Activated CD4-positive, CD25-positive, alpha-beta regulatory T cell (primary cell): ENCODE data around the gene NCL.
"Not testable (repeated sequence)": the region's sequence is repeated elsewhere in the genome, so short reads cannot be mapped to it uniquely, and the experiment has no call there.

Source experiments
- DNase-seq, 4 experiments: peaks; one replicate each; lab custom pipeline; 2025; lab: John Stamatoyannopoulos, UW

NCL gene

DNA sequence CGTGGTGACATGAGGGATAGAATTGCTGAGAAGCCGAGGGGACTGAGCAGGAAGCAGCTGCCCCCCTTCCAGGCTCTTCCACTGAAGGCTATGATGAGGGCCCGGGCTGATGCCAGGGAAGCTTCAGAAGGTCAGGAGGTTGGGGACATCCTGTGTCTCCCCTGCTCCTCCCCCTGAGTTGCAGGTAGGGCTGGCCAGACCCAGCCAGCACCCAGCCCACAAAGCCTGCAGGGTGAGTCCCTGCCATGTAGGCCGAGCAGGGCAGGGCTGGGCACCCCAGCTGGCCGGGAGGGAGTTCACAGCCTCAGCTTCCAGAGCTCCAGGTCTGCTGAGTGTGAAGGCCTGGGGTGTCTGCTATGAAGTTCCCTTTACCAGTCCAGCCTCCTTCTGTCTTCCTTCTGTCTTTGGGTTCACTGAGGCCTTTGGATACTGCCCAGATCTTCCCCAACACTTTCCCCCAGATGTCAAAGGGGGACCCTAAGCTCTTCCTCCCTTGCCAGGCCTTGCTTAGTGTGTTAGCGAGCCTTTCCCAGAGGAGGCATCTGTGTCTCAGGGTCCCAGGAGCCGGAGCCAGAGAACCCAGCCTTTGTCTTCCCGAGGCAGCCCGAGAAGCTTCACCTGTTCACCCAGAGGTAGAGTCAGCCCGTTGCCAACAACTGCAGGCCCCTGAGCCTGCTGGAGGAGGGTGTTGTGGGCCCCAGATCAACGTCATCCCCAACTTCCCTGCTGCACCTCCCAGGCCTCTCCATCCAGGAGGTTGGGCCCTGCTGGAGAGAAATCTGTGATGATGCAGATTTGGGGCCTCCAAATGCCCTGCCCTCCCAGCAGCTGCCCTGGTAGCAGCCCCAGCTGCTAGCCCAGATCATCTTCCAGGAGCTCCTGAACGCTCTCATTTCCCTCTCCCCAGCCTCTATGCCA lies 3.6 kb upstream of the NCL start:
- DNase-seq = no peak

DNA sequence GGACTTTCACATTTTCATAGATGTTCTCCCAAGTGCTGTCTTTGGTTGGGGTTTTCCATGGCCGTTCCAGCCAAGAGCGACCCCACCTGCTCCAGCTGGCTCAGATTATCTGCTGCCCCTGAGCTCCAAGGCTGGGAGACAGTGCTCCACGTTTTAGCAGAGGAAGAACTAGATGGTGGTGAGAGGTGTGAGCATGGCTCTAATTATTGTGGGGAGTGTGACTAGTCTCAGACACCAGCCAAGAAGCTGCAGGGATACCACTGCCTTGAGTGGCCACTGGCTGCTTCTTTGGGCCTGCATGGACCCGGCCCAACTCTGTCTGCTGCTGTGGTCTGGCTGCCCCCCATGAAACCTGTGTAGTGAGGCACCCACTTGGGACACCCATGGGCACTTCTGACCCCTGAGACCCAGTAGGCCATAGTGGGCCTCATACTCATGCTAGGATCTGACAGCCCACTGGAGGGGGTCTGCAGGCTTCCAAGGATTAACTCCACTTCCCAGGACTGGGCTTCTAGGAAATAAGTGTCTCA lies 2.8 kb upstream of the NCL start:
- no peak for DNase-seq

DNA sequence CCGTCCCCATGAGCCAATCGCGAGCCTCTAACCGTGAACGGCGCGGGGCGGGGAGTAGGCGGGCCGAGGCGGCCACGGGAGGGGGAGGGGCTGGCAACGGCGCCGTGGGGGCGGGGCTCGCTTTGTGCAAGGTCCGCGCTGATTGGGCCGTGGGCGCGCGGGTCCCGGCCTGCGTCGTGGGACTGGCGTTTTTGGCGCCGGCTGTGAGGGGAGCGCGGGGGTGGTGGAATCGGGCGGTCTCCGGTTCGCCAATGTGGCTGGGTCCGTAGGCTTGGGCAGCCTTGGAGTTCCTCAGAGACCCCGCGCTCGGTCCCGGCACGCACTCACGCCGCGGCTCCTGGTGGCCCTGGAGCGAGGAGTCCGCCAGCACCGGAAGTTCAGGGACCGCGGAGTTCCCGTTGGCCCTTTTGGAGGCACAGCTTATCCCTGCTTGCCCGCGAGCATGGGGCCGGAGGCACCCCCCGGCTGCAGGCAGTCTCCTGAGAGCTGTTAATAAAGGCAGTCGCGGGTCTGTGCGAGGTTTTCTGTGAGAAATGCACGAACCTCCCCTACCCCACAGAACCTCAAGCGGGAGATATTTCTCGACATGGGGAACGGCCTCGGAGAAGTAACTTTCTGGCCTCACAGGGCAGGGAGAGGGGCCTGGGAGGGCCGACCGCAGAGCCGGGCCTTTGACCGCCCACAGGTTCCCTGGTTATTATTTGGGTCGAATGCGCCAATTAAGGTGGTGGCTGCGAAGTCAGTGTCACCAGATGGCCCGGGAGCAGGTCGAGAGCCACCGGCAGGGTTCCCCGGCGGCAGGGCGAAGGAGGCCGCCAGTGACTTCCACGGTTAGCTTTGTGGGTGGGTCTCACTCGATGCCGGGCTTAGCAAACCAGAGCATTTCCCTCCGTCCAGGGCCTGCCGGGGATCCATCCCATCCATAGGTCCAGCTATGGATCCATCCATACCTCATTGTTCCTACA lies 574 bp upstream of the NCL start:
- peak; percentile 96 to 98 (median 97) for DNase-seq

DNA sequence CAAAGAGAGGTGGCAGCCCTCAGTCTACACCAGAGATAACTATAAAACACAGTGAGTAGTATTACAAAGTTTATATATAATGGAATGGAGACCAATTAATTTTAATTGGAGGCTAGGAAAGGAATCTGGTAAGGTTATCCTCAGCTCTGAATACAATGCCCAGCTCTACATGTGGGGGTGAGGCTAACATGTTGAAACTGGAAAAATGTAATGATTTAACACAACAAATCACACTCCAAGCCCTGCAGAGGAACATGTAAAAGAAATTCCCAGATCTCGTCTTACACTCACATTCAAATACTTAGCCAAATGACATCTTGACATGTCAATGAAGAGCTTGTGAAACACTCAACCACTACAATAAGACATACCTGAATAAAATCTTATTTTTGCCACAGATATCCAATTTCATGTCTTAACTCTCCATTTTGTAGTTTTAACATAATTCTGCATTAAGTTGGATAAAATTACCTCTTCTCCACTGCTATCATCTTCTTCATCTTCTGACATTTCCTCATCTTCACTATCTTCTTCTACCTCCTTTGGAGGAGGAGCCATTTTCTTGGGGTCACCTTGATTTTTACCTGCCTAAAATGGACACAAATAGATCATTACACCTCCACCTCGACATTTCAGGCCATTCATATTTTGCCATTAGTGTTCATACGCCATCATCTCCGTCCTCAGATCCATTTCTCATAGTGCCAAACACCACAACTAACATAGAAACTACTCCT lies 1.4 kb downstream of the NCL start:
- no peak for DNase-seq

DNA sequence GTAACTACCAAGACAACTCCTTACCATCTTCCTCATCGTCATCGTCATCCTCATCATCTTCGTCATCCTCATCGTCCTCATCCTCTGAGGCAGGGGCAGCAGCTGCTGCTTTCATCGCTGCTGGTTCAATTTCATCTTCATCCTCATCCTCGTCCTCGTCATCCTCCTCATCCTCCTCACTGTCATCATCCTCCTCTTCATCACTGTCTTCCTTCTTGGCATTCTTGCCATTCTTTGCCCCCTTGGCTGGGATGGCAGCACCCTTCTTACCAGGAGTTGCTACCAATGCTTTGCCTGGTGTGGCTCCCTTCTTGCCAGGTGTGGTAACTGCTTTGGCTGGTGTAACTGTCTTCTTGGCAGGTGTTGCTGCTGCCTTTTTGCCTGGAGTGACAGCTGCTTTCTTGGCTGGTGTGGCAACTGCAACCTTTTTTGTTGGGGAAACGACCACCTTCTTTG lies 2.7 kb downstream of the NCL start:
- no peak for DNase-seq

DNA sequence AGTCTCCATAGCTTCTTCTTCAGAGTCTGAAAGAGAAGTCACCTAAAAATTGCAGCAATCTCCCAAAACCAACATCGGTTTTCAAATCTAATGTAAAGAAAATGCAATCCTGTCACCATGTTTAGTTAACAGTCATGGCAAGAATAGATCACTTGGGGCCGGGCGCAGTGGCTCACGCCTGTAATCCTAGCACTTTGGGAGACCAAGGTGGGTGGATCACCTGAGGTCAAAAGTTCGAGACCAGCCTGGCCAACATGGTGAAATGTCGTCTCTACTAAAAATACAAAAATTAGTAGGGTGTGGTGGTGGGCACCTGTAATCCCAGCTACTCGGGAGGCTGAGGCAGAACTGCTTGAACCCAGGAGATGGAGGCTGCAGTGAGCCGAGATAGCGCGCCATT lies 3.4 kb downstream of the NCL start:
- DNase-seq = not testable (repeated sequence)

DNA sequence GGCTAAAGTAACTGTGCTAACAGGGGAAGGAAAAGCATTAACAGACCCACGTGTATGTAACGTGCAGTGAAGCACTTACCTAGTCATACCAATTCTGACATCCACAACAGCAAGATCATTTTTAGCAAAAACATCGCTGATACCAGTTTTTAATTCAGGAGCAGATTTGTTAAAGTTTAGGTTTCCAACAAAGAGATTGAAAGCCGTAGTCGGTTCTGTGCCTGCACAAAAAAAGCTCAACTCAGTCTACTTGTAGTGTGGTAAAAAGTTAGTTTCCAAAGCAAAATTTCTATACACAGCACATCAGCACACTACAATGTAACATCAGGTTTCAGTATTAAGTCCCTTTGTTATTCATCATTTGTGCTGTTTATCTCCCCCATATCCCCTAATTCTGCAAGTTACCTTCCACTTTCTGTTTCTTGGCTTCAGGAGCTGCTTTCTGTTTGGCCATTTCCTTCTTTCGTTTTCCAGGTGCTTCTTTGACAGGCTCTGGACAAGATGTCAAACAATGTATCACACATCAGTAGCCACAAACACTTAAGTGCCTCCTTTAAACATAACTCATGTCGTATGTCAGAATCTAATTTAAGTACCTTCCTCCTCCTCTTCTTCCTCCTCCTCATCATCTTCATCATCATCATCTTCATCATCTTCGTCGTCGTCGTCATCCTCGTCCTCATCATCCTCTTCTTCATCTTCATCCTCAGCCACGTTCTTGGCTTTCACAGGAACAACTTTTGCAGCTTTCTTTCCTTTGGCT lies 4.0 kb downstream of the NCL start:
- DNase-seq = no peak

DNA sequence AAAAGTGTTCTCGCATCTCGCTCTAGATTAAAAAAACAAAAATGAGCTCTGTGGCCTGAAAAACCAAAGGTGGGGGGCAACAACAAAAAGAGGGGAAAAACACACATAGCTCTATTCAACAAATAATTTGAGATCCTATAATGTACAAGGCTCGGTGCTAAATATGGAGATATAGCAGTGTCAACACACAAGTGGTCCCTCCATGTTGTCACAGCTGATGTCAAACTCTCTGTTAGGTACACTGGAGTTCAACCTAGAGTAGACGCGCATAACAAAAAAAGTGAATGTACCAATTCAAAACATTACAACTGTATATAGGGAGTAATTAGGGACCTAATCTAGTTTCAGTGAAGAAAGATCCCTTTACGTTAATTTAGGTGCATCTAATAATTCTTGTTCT lies 5.9 kb downstream of the NCL start:
- no peak for DNase-seq

DNA sequence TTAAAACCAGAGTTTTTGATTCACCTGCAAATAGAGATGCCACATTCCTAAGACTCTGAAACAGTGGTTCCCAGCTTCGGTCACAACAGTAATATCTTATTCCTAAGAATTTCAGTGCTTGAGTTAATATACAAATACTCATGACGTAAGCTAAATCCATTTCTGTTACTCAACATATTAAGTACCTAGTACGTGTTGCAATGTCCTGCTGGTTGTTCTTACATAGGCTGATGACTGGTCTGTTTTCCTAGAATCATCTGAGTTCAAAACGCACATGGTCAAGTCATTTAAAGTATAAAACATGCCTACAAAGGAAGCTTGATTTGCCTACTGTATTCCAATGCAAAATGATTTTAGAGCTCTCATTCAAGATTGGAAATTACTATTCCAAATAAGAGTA lies 7.2 kb downstream of the NCL start:
- no peak for DNase-seq

DNA sequence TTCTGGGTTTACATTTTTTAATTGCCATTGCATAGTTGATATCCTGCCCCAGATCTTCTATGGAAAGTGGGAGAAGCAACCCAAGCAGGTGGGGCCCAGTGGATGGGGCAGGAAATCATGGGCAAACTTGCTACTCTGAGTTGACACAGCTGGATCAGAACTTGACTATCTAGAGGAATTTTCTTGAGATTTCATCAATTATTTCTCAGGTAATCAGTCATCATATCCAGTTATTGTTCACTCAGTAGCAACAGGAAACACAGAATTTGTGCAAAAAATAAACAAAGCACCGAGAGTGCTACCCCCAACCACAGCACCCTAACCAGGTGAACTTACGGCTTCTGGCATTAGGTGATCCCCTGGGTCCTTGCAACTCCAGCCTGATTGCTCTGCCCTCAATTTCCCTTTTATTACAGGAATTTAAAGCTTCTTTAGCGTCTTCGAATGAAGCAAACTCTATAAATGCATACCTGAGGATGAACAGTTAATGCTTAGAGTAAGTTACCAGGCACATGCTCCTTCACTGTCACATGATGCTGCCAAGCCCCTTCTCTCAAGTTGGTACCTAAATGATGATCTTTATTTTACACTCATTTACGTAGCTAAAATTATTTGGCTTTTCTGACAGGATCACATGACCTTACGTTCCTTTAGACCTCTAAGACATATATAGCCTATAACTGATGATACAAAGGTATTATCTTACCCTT lies 7.8 kb downstream of the NCL start:
- no peak for DNase-seq

DNA sequence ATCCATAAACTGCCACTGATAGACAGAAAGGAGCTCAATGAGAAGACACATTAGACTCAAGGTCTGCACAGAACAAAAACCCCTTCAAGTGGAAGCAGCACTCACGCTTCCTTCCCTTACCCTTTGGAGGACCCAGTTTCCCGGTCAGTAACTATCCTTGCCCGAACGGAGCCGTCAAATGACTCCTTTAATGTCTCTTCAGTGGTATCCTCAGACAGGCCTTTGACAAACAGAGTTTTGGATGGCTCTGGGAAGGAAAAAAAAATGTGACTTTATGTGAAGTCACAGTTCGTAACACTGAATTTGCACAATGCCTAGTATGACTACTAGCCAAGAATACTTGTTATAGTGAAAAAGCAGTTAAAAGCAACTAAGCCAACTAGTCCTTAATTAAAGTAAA lies 8.4 kb downstream of the NCL start:
- DNase-seq = no peak

DNA sequence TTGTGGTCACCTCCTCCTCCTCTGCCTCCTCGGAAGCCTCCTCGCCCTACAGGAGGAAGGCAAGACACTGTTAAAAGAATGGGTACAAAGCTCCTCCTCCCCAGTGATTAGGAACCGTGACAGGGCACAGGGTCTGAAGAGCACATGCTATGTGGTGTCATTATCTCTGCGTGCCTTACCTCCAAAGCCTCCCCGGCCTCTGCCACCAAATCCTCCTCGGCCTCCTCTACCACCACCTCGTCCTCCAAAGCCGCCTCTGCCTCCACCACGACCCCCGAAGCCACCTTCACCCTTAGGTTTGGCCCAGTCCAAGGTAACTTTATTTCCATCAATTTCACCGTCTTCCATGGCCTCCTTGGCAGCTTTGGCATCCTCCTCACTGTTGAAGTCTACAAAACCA lies 9.1 kb downstream of the NCL start:
- no peak for DNase-seq

DNA sequence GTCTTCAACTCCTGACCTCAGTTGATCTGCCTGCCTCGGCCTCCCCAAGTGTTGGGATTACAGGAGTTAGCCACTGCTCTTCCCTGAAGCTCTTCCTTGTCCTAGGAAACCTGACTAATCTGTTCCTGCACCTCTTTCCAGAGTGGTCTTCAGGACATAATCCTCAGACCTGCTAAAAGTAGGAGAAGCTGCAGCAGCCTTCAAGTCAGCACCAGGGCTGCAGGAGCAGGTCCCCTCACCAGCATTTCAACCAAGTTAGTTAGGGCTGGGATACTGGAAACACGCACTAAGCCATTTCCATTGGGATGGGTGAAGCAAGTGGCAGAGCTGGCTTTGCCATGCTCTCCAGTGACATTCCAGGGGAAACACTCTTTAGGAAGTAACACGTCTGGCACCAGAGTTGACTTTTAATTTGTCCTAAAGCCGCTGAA lies 9.9 kb downstream of the NCL start:
- no peak for DNase-seq

DNA sequence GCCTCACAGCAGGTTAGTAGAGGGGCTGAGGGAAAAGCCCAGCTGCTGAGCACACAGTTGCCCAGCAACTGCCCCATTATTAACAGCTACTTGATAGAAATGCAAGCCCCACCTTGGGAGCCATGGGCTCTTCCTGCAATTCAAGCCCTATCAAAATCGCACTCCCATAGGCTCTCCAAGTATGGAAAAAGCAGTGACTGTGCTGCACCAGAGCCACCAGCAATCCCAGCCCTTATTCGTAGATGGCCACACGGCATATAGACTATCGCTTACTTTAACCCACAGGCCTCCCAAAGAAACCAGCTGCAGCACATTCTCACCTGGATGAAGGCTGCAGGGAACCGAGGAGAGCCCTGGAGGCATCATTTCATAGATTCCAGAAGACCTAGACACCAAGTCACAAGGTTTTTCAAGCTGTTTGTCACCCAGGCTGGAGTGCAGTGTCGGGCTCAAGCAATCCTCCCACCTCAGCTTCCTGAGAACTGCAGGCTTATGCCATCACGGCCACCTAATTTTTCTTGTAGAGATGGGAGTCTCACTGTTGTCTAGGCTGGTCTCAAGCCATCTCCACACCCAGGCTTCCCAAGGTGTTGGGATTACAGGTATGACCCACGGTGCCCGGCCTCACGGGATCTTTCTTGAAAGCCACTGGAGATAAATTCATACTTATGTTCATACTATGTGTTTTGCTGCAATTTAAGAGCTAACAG lies 11.3 kb downstream of the NCL start:
- no peak for DNase-seq

DNA sequence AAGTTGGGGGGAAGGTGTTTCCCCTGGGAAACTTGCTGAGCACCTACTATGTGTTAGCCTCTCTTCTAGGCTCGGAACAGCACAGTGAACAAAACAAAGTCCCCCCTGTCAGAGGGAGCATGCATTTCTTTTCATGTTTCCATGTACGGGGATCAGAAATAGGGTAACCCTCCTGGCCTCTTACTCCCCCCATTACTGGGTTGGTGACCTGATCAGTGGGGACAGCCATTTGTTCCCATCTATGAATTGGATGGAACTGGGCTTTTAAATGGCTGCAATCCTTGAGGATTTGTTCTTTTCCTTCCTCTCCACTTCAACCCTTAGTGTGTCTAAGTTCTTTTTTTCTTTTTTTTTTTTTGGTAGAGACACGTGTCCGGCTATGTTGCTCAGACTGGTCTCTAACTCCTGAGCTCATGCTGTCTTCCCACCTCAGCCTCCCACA lies 13.7 kb downstream of the NCL start:
- no peak for DNase-seq

DNA sequence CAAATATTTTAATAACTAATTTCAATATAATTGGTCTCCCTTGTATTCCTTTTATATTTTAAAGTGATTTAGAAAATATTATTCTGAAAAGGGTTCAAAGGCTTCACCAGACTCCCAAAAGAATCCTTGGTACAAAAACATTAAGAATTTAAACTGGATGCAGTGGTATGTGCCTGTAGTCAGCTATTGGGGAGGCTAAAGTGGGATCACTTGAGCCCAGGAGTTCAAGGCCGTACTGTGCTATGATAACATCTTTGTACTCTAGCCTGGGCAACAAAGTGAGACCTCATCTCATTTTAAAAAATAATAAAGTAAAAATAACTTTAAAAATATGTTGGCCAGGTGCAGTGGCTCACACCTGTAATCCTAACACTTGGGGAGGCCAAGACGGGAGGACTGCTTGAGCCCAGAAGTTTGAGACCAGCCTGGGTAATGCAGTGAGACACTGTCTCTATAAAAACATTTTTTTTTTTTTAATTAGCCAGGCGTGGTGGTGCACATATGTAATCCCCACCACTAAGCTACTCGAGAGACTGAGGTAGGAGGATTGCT lies 14.7 kb downstream of the NCL start:
- no peak for DNase-seq

DNA sequence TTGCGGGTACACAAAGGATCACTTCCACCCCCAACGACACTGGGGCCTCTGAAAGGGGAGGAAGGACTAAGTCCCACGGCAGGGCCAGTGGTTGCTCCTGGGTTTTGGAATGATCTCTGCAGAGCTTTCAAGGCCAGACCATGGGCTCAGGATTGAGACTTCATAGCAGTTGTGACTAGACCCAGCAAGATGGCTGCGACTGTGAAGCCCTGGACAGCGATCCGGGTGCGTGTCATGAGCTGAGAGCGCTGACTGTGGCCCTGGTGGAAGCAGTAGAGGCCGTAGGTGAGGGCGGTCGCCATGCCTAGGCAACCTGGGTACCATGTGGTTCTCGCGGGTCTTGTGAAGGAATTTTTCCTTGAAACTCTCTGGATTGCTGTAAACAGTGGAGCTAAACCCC lies 27.3 kb downstream of the NCL start:
- no peak for DNase-seq

DNA sequence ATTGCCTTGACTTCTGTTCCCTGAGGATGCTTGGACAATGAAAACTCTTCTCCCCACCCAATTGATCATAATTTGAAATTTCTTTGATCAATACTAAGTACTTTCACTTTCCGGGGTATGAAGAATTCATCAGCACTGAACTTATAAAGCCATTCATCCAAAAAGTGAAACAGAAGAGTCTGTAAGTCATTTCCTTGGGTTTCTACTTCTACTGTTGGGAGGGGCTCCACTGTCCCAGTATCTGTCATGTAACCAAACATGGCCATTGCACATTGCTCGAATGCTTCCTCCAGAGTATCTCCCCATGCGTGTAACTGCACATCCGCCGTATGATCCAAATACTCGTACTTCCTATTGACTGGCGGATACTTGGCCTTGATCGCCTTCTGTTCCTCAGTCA lies 30.3 kb downstream of the NCL start:
- no peak for DNase-seq

DNA sequence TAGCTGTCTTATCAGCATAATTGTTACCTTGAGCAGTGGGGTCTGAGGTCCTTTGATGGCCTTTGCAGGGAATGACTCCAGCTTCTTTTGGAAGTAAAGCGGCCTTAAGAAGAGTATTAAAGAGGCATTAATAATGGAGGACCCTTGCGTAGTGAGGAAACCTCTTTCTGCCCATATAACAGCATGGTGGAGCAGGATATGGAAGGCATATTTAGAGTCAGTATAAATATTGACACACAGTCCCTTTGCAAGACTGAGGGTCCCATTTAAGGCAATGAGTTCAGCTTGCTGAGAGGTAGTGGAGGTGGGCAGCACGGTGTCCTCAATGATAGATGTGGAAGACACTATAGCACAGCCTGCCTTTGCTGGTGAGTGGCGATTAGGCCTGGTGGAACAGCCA lies 32.7 kb downstream of the NCL start:
- no peak for DNase-seq
